HG03460 (cell line): Measurements from ENCODE around the gene TSPAN10.

Experiments
- ATAC-seq: cut with Tn5 transposase; IDR thresholded peaks from one replicate; pipeline ENCODE4 v1.9.1; 2021; ENCODE audit not compliant: unreplicated experiment

TSPAN10 gene

GRCh38 chr17:81686614-81687013, 49.6 kb downstream of the TSPAN10 start:
- ATAC-seq = no peak

GRCh38 chr17:81687770-81688541, 51.0 kb downstream of the TSPAN10 start:
- no peak for ATAC-seq

GRCh38 chr17:81688616-81689015, 51.6 kb downstream of the TSPAN10 start:
- no peak for ATAC-seq

- ATAC-seq = no peak
Observed at GRCh38 chr17:81690066-81690465, 53.1 kb downstream of the TSPAN10 start.

- ATAC-seq = no peak
Observed at GRCh38 chr17:81690549-81690948, 53.6 kb downstream of the TSPAN10 start.

GRCh38 chr17:81691196-81691595, 54.2 kb downstream of the TSPAN10 start:
- no peak for ATAC-seq

- no peak for ATAC-seq
Observed at GRCh38 chr17:81691608-81692007, 54.6 kb downstream of the TSPAN10 start.

- no peak for ATAC-seq
Observed at GRCh38 chr17:81693509-81694210, 56.7 kb downstream of the TSPAN10 start.

- no peak for ATAC-seq
Observed at GRCh38 chr17:81694810-81695209, 57.8 kb downstream of the TSPAN10 start.

- no peak for ATAC-seq
Observed at GRCh38 chr17:81695211-81695610, 58.2 kb downstream of the TSPAN10 start.

GRCh38 chr17:81695801-81696200, 58.8 kb downstream of the TSPAN10 start:
- no peak for ATAC-seq

GRCh38 chr17:81696218-81696941, 59.4 kb downstream of the TSPAN10 start:
- ATAC-seq = no peak

- ATAC-seq = no peak
Observed at GRCh38 chr17:81697261-81698044, 60.5 kb downstream of the TSPAN10 start.
